ENCODE measurements around the gene GM2A.
"Not testable (repeated sequence)": the region's sequence is repeated elsewhere in the genome, so short reads cannot be mapped to it uniquely, and the experiment has no call there.

Gene GM2A

DNA sequence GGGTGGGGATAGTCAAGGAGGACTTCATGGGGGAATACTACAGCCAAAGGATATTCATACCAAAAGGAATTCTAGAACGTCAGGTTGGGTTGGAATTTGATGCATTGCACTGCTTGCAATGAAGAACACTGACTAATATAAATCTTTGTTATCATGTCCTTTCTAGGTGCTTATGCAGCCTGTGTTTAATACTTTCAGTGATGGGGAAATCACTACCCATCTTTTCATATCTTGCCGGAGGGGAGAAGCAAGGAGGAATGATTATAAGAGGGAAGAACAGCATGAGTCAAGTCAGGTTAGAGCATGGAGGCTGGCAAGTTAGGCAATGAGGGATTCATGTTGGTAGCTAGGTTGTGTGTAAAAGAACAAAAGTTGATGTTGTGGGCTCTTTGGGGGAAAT lies 24.0 kb upstream of the GM2A start:
- DNase-seq: no peak

DNA sequence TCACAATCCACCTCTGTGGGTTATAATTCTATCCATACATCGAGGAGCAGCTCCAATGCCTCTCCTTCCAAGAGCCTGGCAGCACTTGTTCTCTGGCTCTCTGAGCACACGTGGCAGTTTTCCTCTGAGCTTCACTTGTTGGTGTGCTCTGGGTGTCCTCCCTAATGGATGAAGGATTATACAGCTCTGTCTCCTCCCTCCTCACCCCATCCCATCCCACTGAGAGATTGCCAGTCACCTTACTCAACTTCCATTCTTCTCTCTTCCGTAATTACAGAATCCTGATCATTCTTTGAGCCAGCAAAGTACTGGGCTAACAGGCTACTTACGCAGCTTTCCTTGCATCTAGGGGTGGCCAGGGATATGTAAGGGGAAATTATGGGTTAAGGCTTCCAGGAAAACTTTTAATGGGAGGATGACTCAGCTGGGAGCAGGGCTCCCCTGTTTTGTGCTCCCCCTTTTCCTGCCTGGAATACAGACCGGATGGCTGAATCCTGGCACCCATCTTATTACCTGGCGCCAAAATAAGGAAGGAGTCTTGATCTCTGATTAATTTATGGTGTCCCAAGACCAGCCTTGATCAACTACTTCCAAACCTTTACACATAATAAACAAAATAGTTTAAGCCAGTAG lies 22.8 kb upstream of the GM2A start:
- DNase-seq: no peak

DNA sequence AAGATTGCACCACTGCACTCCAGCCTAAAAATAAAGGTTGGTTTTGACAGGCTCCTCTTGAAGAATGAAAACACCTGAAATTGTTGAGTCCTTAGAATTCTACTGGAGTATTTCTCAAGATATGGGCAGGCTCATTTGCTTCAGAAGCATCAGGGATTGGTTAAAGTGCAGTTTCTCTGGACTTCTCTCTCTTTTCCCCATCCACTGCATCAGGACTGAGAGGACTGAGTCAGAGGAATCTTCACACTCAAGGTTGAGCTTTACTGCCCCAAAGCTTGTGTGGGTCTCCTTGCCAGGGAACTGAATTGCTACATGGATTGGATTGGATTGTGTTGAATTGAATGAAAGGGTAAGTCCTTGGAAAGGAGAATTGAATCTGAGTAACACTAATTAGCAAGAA lies 21.6 kb upstream of the GM2A start:
- no peak for DNase-seq

DNA sequence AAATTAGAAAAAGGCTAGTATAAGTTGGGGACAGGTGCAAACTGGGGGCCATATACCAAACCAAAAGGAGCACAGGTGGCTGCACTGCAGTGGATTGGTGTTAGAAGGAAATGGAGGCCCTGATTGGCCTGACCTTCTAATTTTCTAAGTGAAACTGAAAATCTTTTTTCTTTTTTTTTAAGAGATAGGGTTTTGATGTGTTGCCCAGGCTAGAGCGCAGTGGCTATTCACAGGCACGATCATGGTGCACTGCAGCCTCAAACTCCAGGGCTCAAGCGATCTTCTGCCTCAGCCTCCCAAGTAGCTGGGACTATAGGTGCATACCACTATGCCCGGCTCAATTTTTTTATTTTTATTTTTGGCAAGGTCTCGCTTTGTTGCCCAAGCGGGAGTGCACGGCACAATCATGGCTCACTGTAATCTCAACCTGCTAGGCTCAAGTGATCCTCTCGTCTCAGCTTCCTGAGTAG lies 19.3 kb upstream of the GM2A start:
- DNase-seq: no peak

DNA sequence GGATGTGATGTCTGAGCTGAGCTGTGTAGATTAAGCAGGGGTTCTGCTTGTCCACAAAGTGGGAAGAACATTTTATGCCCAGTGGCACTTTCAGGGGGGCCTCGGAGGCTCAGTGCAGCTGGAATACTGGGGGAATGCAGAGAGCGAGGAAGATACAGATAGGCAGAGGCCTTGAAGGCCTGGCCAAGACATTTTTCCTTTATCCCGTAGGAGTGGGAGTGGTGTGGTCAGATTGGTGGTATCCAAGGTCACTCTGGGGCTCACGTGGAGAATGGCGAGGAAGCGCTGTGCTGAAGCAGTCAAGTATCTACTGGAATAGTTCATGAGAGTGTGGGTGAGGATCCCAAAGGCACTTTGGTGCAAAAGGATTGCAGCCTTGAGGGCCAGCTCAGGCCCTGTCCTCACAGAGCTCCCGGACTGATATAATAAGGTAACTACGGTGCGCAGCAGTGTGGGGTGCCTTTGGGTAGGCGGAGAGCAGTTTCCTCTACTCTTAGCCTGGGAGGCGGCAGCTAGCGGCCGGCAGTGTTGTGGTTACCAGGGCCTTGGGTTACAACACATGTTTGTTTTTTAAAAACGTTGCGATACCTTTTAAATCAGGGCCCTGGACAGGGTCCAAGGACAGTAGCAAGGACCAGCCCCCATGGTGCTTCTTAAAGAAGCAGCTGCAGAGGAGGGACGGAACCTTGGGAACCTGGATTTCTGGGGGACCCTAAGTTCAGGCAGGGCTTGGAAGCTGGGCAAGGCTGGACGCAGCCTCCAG lies 18.3 kb upstream of the GM2A start:
- no peak for DNase-seq

DNA sequence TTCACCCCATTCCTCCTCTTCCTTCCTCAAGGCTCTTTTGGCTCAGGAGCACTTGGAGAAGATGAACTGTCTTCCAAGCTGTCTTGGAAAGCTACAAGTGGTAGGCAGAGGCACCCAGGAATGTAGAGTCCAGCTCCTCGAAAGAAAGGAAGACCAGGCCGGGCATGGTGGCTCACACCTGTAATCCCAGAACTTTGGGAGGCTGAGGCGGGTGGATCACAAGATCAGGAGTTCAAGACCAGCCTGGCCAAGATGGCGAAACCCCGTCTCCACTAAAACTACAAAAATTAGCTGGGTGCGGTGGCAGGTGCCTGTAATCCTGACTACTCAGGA lies 17.8 kb upstream of the GM2A start:
- not testable (repeated sequence) for DNase-seq

DNA sequence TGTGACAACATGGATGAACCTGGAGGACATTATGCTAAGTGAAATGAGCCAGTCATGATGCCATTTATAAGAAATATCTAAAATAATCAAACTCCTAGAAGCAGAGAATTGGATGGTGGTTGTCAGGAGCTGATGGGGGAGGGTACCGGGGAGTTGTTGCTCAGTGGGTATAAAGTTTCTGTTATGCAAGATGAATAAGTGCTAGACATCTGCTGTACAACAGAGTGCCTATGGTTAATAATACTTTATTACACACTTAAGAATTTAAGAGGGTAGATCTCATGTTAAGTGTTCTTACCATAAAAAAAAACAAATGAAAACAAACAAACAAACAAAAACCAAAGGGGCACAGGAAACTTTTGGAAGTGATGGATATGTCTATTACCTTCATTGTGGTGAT lies 16.1 kb upstream of the GM2A start:
- DNase-seq: peak; percentile 24

DNA sequence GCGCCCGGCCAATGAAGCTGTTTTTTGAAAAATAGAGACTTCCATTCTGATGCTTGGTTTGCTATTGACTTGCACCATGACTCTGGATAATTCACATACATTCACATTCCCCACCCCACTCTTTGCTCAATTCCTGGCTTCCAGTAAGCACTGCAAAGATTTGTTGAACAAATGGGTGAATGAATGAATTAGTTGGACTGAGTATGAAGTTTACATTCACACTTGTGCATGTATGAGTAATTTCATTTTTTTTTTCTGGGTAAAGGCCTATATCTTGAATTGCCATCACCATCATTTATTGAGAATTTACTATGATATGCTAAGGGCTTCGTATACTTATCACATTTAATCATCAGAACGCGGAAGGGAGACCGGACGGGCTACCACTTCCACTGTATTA lies 15.3 kb upstream of the GM2A start:
- DNase-seq: no peak

DNA sequence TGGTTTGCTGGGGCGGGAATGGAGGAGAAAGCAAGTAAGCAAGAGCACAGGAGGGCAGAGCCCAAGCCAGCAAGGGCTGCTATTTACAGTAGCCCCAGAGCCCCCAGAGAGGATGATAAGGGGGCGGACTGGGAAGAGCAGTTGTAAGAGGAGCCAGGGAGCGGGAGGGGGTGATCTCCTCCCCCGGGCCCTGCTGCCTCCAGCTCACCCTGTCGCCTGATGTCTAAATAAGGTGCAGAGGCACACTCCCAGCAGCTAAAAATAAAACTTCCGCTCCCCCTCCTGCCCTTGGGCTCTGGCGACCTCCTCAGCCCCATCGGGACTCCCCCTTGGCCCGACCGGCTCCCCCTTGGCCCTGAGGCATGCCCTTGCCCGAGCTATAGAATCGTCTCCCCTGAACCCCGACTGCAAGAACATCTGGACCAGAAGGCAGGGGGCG lies 14.7 kb upstream of the GM2A start:
- peak; percentile 10 for DNase-seq

DNA sequence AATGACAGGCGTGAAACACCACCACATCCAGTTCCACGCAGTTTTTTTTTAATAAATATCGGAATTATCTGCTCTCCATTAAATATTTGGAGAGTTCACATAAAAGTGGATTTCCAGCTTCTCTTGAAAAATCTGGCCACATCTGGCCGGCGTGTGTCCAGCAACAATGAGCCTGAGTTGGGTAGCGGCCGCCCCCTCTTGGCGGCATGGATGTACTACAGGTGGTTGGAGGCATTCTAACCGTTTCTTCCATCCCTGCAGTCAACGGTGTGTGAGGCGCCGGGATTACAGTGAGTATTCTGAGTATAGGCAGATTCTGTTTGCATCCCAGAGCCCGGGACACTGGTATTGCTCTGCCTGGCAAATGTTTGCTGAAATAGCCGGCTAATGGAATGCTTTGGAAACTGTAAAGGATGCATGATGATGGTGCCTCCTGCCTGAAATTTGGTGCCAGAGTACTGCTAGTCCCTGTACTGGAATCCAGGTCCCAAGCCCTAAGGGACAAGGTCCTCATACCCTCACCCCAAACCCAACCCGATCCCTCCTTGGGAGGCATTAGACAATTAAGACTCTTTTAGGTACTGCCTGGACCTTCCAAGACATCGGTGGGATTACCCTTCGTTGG lies 13.6 kb upstream of the GM2A start:
- no peak for DNase-seq

DNA sequence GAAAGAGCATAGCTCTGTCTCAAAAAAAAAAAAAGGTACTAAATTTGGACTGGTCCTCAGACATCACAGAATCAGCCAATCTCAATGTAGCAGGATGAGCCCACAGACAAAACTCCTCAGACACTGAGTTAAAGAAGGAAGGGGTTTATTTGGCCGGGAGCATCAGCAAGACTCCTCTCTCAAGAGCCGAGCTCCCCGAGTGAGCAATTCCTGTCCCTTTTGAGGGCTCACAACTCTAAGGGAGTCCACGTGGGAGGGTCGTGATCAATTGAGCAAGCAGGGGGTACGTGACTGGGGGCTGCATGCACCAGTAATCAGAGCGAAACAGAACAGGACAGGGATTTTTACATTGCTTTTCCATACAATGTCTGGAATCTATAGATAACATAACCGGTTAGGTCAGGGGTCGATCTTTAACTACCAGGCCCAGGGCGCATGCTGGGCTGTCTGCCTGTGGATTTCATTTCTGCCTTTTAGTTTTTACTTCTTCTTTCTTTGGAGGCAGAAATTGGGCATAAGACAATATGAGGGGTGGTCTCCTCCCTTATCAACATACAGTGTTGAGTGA lies 12.6 kb upstream of the GM2A start:
- not testable (repeated sequence) for DNase-seq

DNA sequence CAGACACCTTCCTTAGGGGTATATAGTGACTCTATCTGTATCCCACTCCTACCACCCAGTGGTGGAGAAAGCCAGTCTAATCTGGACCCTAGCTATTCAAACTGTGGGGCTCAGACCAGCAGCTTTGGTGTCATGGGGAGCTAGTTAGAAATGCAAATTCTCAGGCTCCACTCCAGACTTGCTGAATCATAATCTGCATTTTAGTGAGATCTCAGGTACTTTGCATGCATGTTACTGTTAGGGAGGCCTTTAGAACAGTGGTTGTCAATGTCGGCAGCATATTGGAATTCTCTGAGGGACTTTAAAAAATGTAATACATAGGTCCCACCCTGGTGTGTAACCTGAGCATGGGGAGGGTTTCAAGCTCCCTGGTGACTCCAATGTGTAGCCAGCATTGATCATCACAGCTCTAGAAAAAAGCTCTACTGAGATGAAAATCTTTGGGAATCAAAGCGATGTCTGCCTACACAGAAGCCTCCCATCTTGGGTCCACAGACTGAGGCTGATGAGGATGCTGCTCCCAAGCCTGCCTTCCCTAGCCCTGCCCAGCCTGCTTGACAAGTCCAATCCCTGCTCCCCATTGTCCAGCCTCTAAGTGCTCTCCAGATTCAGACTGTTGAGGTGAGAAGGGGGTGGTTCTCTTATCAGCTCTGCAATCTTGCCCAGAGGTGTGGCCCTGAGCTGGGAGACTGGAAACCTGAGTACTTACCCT lies 11.9 kb upstream of the GM2A start:
- no peak for DNase-seq

DNA sequence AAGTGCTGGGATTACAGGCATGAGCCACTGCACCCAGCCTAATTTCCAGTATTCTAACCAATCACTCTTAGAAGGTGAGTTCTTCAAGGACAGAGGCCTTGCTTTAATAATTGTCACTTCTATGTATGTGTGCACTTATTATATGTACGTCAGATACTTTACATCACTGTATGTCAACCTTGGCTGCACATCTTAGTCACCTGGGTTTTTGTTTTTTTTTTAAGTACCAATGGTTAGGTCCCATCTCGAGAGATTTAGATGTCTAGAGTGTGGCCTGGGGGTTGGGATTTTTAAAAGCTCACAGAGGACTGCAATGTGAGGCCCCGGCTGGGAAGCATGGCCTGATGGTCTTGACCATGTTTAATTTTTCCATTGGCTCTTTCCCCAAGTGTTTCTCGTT lies 9.9 kb upstream of the GM2A start:
- no peak for DNase-seq

DNA sequence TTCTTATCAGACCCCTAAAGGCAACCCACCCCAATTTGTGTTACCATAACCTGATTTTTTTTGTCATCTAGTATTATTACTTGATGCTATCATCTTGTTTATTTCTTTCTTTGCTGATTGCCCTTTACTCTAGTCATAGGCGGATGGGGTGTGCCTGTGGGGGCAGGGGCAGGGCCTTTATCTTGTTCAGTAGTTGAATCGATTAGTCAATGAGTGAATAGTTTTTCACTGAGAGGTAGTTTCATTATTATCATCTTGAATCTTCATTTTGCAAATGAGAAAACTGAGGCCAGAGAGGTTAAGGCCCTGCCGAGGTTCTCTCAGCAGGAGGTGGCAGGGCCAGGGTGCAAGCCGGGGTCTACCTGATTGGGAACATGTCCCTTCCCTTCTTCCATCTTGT lies 9.4 kb upstream of the GM2A start:
- DNase-seq: no peak

DNA sequence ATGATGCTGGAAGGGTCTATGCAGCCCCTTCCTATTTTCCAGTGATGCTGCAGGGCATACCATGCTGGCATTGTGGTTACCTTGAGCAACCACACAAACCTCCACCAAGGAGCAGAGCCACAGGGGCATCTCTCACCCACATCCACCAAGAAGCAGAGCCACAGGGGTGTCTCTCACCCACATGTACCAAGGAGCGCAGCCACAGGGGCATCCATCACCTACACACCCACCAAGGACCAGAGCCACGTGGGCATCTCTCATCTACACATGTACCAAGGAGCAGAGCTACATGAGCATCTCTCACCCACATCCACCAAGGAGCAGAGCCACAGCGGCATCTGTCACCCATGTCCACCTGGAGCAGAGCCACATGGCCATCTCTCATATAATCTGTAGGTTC lies 8.8 kb upstream of the GM2A start:
- DNase-seq: no peak

DNA sequence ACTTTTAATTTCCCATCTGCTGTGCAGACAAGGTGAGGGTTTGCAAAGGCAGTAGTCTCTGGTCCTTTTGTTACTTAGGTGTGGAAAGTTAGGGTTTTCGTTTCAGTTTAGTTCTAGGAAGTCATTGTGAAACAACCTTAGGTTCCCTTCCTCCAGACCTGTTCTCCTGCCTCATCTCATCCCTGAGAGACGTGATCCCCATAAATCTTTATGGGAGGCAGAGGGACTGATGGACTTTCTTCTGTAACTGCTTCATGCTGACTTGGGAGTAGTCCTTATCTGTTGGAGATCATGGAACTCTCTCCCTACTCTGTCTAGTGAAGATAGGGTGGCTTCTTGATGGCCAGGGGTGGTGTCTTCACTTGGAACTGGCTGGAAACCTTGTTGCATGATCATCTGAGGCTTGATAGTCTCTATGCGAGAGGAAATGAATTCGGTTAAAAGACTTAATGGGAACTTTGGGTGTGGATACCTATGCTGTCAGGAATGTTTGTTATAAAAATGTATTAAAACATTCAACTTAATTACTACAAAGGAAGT lies 7.2 kb upstream of the GM2A start:
- DNase-seq: no peak

DNA sequence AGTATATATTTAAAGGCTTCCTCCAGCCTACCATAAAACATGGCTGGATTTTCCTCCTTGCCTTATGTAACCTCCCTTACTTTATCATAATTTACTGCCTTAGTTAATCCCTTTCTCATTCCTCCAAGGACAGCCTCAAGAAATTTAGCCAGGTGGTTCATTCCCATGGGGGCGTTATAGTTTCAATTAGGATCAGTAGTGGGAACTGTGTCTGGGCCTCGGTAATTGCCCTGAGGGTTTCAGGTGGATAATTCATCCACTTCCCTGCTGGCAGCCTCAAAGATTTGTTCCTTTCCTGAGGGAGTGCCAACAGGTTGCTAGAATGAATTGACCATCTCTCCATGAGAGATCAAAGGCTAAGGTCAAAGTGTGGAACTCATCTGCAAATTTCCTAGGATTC lies 4.3 kb upstream of the GM2A start:
- DNase-seq: peak; percentile 49

DNA sequence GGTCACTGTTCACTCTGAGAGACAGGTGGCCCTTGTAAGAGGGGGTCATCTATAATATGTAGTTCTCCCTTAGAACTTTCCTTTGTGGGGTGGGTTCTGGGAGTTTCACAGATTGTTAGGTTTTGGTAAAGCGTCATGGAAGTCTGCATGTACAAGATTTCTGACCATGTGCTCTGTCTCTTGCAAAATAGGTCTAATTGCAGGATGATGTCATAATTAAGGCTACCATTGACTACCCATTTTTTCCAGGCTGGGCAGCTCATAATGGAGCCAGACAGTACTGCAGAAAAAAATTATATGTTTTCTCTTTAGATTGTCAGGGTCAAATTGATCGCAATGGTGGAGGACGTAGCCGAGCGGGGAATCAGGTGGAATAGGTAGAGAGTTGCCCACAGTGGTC lies 3.7 kb upstream of the GM2A start:
- DNase-seq: no peak

DNA sequence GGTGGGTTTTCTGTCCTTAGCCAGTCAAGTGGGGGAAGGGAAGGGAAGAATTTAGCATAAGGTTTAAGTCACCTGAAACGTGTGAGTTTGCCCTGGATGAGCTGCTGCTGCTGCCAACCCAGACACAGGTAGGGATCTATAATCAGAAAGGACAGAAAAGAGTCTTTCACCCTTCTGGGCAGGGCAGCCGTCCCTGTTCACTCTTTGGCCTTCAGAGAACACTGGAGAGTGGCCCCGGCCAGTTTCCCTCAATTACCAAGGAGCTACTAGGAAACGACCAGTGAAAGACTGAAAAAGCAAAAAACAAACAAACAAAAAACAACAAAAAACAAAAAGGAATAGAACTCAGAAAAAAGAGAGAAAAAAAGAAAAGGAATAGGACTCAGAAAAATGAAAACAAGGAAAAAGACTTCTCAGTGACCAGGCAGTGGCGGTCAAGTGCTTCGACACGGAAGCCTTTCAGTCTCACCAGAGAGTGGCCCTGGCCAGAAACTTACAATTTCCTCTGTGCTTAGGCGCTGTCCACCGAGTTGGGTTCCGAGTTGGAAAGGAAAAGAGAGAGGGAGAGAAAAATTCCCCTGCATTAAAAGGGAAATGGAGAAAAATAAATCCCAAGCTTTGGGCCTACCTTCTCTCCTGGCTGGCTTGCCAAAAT lies 2.5 kb upstream of the GM2A start:
- no peak for DNase-seq

DNA sequence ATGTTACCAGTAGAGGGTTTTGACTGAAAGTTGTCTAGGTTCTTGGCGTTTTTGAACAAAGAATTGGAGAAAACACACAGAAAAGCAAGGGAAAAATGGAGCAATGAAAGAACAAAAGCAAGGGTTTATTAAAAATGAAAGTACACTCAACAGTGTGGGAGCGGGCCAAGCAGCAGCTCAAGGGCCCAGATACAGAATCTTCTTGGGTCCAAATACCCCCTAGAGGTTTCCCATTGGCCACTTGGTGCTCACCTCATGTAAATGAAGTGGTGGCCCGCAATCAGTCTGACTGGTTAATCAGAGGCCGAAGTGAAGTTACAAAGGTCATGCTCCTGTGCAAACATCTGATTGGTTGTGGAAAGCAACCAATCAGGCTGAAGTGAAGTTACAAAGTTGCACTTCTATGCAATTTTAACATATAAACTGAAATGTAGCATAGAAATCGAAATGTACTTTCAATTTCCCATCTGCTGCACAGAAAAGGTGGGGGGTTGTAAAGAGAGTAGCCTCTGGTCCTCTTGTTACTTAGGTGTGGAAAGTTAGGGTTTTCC lies 1.9 kb upstream of the GM2A start:
- no peak for DNase-seq

DNA sequence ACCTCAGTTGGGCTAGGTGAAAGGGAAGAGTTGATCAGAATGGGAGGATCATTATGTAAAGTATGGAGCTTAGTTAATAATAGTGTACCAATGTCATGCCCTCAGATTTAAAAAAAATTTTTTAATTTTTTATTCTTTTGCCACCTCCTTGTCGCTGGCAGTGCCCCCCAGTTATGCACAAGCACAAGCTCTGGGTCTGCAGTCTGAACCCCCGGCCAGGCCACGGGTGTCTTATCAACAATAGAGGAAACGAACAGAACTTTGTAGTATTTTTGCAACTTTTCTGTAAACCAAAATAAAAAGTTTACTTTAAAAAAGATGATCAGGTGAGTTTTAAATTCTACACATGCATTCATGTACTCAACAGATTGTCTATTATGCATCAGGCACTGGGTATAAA lies 1.4 kb upstream of the GM2A start:
- DNase-seq: no peak

DNA sequence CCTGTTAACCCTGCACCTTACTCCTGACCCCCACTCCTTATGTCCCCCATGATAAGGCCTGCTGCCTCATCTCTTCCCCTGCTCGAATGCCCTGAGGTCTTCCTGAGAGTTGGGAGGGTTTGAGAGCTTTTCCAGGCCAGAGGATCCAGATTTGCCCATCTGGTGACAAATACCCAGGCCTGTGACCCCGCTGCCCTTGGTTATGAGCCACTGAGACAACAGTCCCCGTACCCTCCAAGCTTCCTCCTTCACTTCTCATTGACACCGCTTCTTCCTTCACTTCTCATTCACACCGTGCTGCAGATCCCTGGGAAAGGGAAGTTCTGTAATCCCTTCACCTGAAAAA lies 593 bp downstream of the GM2A start:
- DNase-seq: no peak
